PC-3 (cell line): ENCODE data around the gene MAD1L1.

ENCODE experiments used
- EZH2 ChIP-seq: fragments of 300-600 bp; sonication (generic); IDR thresholded peaks from one replicate; pipeline ENCODE4 v1.6.1; 2017; ENCODE audit warnings: antibody characterized with exemption, mild to moderate bottlenecking, low read length; ENCODE audit not compliant: unreplicated experiment
- EZH2phosphoT487 ChIP-seq: fragments of 300-600 bp; sonication (generic); IDR thresholded peaks from 2 replicates; pipeline ENCODE4 v1.6.1; 2018; ENCODE audit warnings: mild to moderate bottlenecking, antibody characterized with exemption, low read length, borderline replicate concordance
- TF ChIP-seq, protein P1 (sequence below): fragments of 300-600 bp; sonication (generic); conservative IDR thresholded peaks from 2 replicates; pipeline ENCODE4 v1.5.1; 2017; ENCODE audit warnings: antibody characterized with exemption, low read depth, mild to moderate bottlenecking, low read length

- TF ChIP-seq, protein P1, sequence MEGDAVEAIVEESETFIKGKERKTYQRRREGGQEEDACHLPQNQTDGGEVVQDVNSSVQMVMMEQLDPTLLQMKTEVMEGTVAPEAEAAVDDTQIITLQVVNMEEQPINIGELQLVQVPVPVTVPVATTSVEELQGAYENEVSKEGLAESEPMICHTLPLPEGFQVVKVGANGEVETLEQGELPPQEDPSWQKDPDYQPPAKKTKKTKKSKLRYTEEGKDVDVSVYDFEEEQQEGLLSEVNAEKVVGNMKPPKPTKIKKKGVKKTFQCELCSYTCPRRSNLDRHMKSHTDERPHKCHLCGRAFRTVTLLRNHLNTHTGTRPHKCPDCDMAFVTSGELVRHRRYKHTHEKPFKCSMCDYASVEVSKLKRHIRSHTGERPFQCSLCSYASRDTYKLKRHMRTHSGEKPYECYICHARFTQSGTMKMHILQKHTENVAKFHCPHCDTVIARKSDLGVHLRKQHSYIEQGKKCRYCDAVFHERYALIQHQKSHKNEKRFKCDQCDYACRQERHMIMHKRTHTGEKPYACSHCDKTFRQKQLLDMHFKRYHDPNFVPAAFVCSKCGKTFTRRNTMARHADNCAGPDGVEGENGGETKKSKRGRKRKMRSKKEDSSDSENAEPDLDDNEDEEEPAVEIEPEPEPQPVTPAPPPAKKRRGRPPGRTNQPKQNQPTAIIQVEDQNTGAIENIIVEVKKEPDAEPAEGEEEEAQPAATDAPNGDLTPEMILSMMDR: no peak
- TF ChIP-seq EZH2 (no peak), EZH2phosphoT487 (no peak)
These were observed 163.3 kb downstream of the MAD1L1 start for GRCh38 chr7:2069472-2069860.
